ENCODE results near the gene EFCAB9.

DNA sequence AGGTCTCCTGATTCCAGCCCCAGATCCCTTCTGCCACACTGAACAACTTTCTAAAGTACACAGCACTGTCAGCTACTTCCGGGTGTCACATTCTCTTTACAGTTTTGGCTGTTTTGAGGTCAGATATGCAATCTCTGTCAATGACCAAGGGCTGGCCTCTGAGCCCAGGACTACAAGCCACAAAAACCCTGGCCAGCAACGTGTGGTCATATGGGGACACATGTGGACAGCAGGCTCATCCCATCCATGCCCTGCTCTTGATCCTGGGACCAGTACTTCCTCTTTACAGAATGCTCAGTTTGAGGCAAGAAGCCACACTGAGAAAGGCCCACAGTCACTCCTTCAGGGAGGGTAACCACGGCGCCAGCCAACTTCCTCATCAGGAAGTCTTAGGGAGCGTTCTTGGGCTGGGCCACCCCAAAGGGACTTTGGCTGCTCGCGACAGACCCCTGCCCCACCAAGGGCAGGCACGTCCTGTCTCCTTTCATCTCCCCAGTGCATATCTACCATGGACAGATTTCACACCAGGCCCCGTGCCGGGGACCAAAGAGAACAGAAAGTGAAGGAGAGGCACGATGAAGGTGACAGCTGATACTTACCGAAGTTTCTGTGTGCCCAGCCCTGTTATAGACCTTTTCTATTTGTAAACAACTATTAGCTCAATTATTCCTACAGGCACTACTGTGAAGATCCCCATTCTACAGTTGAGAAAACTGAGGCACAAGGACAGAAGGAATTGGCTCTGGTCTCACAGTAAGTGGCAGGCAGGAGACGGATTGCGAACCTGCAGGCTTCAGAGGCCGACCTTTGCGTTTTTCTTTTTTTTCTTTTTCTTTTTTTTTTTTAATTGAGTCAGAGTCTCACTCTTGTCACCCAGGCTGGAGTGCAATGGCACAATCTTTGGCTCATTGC, 43.2 kb upstream of the EFCAB9 start:
- TF ChIP-seq CTCF (IDR thresholded peaks at IDR 0.05): no peak
- no peak for TF ChIP-seq POLR2A (IDR thresholded peaks at IDR 0.05)
- no peak for TF ChIP-seq EP300 (IDR thresholded peaks at IDR 0.05)

Data from ovary (tissue), 3 donors.